Ishikawa (cell line): Measurements from ENCODE around the gene PRKCQ.

ENCODE experiments used
- CEBPB ChIP-seq: IDR thresholded peaks from 2 replicates; pipeline ENCODE4 v1.6.1; 2012
- CREB1 ChIP-seq: IDR thresholded peaks from 2 replicates; pipeline ENCODE4 v1.6.1; 2012; ENCODE audit warnings: low read depth
- EGR1 ChIP-seq: IDR thresholded peaks from 2 replicates; pipeline ENCODE4 v1.6.1; 2012
- EP300 ChIP-seq: IDR thresholded peaks from 2 replicates; pipeline ENCODE4 v1.6.1; 2012; ENCODE audit warnings: borderline replicate concordance
- FOXM1 ChIP-seq: IDR thresholded peaks from 2 replicates; pipeline ENCODE4 v1.6.1; 2012; ENCODE audit warnings: low read depth, borderline replicate concordance
- NFIC ChIP-seq: IDR thresholded peaks from 2 replicates; pipeline ENCODE4 v1.6.1; 2012
- RAD21 ChIP-seq: IDR thresholded peaks from 2 replicates; pipeline ENCODE4 v1.6.1; 2012; ENCODE audit warnings: low read depth
- REST ChIP-seq: IDR thresholded peaks from 2 replicates; pipeline ENCODE4 v1.6.1; 2012; ENCODE audit warnings: low read depth, mild to moderate bottlenecking
- TAF1 ChIP-seq: IDR thresholded peaks from 2 replicates; pipeline ENCODE4 v1.6.1; 2012; ENCODE audit warnings: low read depth, mild to moderate bottlenecking
- TCF12 ChIP-seq: IDR thresholded peaks from 2 replicates; pipeline ENCODE4 v1.6.1; 2012; ENCODE audit warnings: low read depth
- TEAD4 ChIP-seq: IDR thresholded peaks from 2 replicates; pipeline ENCODE4 v1.6.1; 2012
- YY1 ChIP-seq: IDR thresholded peaks from 2 replicates; pipeline ENCODE4 v1.6.1; 2012; ENCODE audit warnings: low read depth
- ZBTB7A ChIP-seq: IDR thresholded peaks from 2 replicates; pipeline ENCODE4 v1.6.1; 2012; ENCODE audit warnings: low read depth
- TF ChIP-seq, protein P1 (sequence below): IDR thresholded peaks from 2 replicates; pipeline ENCODE4 v1.6.1; 2012
- TF ChIP-seq, protein P2 (sequence below): IDR thresholded peaks from 2 replicates; pipeline ENCODE4 v1.6.1; 2012

The PRKCQ gene

DNA sequence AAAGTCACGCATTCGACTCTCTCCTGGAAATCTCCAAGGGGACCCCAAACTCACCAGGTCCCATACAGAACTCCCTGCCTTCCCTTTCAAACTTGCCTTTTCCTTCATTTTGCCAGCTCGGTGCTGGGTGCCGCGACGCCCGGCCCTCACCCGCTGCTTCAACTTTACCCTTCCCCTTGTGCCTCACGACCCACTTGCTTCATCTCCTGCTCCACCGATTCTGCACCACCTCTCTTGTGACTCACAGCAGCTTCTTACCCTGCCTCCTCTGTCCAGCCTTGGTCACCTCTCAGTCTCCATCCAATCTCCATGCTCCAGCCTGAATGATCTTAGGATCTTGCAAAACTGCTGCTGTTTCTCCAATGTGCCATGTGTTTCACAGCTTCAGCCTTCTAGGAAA lies 59.9 kb downstream of the PRKCQ start:
- TF ChIP-seq, protein P1, sequence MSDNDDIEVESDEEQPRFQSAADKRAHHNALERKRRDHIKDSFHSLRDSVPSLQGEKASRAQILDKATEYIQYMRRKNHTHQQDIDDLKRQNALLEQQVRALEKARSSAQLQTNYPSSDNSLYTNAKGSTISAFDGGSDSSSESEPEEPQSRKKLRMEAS, result no peak
- TF ChIP-seq RAD21 (no peak), CEBPB (no peak), TAF1 (no peak), TEAD4 (no peak), YY1 (no peak), EP300 (no peak), REST (no peak), TCF12 (no peak), NFIC (no peak), FOXM1 (no peak), ZBTB7A (no peak), CREB1 (no peak), EGR1 (no peak)
- TF ChIP-seq, protein P2, sequence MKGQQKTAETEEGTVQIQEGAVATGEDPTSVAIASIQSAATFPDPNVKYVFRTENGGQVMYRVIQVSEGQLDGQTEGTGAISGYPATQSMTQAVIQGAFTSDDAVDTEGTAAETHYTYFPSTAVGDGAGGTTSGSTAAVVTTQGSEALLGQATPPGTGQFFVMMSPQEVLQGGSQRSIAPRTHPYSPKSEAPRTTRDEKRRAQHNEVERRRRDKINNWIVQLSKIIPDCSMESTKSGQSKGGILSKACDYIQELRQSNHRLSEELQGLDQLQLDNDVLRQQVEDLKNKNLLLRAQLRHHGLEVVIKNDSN, result no peak

DNA sequence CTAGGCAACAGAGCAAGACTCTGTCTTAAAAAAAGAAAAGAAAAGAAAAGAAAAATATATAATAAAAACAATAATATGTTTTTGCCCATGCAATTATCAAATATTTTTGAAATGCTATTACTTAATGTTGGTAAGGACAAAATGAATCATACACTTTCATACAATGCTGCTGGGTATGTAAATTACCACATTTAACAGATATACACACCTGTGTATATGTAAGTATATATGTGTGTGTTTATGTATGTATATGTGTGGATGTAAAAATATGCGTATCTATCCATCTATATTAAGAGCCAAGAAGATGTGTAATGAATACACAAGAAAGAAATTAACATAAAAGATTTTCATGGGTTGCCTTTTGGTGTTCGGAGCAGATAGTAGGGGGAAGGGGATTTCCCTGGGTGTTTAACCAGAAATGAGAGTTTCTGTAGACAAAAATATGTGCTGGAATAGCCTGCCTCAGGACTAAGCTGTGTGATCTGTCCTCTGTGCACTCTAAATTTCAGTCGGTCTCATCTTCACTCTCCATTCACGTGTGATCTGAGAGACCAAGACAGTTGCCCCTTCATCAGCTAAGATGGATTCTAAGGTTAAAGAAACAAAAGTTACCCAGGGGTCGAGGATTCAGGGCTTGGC lies 61.2 kb downstream of the PRKCQ start:
- TF ChIP-seq, protein P1, result no peak
- no peak for TF ChIP-seq EGR1
- no peak for TF ChIP-seq REST
- no peak for TF ChIP-seq TAF1
- TF ChIP-seq TEAD4, result no peak
- TF ChIP-seq RAD21, result no peak
- TF ChIP-seq YY1, result no peak
- no peak for TF ChIP-seq CEBPB
- no peak for TF ChIP-seq NFIC
- no peak for TF ChIP-seq FOXM1
- TF ChIP-seq EP300, result no peak
- no peak for TF ChIP-seq TCF12
- no peak for TF ChIP-seq ZBTB7A
- TF ChIP-seq, protein P2, result no peak

DNA sequence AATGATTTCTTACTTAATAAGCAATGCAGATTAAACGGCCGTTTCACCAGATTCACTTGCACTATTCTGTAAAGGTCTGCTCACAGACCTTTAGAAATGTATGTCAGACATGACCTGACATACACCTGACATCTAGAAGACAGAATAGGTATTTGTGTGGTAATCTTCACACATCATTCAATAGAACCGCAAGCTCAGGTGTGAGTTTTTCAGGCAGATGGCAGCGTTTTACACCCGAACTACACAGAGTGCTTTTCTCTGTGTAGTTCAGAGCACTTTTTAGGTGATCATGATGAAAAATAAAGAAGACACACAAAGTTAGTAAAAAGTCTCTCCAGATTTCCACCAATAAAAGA lies 63.2 kb downstream of the PRKCQ start:
- TF ChIP-seq EGR1, result no peak
- TF ChIP-seq, protein P2, result no peak
- TF ChIP-seq FOXM1, result no peak
- no peak for TF ChIP-seq ZBTB7A
- no peak for TF ChIP-seq TCF12
- no peak for TF ChIP-seq TAF1
- no peak for TF ChIP-seq TEAD4
- TF ChIP-seq RAD21, result no peak
- TF ChIP-seq EP300, result no peak
- TF ChIP-seq, protein P1, result no peak
- no peak for TF ChIP-seq REST
- no peak for TF ChIP-seq CEBPB
- no peak for TF ChIP-seq NFIC
- TF ChIP-seq CREB1, result no peak
- TF ChIP-seq YY1, result no peak
